ENCODE measurements around the gene SEC14L5. TPM values are rescaled to one million over a fixed set of nuclear protein-coding genes. Genes with fewer than 3 reads are reported as not detected.

The SEC14L5 gene
- total RNA-seq, 6 experiments from 2014 or later, result not detected

- no peak overlapping the region for H3K27ac Mint-ChIP-seq
- no peaks in the 10 kb centered on the region for H3K36me3 Mint-ChIP-seq (ENCODE audit: low read depth)
- peaks cover 18% of the 10 kb centered on the region for H3K4me1 Mint-ChIP-seq (ENCODE audit: low read depth)
- H3K27me3 Mint-ChIP-seq (ENCODE audit: insufficient read depth), result peaks cover 12% of the 10 kb centered on the region
- TF ChIP-seq CTCF (IDR thresholded peaks at IDR 0.05), result no peak
- no peaks in the 10 kb centered on the region for H3K9me3 Mint-ChIP-seq
- H3K4me3 Mint-ChIP-seq, result no peak overlapping the region
- no peak for DNase-seq
These were observed 39.3 kb upstream of the SEC14L5 start for GRCh38 chr16:4918781-4919251.

GRCh38 chr16:4920826-4921225 lies 37.3 kb upstream of the SEC14L5 start:
- Mint-ChIP-seq H3K4me3 (no peak overlapping the region), H3K9me3 (0 out of 2 replicates have a peak, but pooled peaks cover under 1% of the 10 kb centered on the region), H3K27ac (no peak overlapping the region), H3K4me1 (ENCODE audit: low read depth) (peaks cover 10% of the 10 kb centered on the region), H3K36me3 (ENCODE audit: low read depth) (no peaks in the 10 kb centered on the region), H3K27me3 (ENCODE audit: insufficient read depth) (peaks cover 26% of the 10 kb centered on the region)
- no peak for TF ChIP-seq CTCF (IDR thresholded peaks at IDR 0.05)
- no peak for DNase-seq

- DNase-seq, result no peak
- TF ChIP-seq CTCF (IDR thresholded peaks at IDR 0.05), result no peak
- peaks cover 9% of the 10 kb centered on the region for H3K36me3 Mint-ChIP-seq (ENCODE audit: low read depth)
- H3K27me3 Mint-ChIP-seq (ENCODE audit: insufficient read depth), result peaks cover 26% of the 10 kb centered on the region
- H3K4me1 Mint-ChIP-seq (ENCODE audit: low read depth), result no peaks in the 10 kb centered on the region
- H3K4me3 Mint-ChIP-seq, result no peak overlapping the region
- peaks cover 19% of the 10 kb centered on the region for H3K9me3 Mint-ChIP-seq
- H3K27ac Mint-ChIP-seq, result no peak overlapping the region
These were observed 35.3 kb upstream of the SEC14L5 start for GRCh38 chr16:4922721-4923342.

GRCh38 chr16:4923853-4924252 lies 34.3 kb upstream of the SEC14L5 start:
- Mint-ChIP-seq H3K4me3 (no peak overlapping the region), H3K4me1 (ENCODE audit: low read depth) (no peaks in the 10 kb centered on the region), H3K27me3 (ENCODE audit: insufficient read depth) (peaks cover 28% of the 10 kb centered on the region), H3K36me3 (ENCODE audit: low read depth) (peaks cover 9% of the 10 kb centered on the region), H3K9me3 (peaks cover 19% of the 10 kb centered on the region), H3K27ac (no peak overlapping the region)
- no peak for TF ChIP-seq CTCF (IDR thresholded peaks at IDR 0.05)
- DNase-seq, result no peak

- peaks cover 19% of the 10 kb centered on the region for H3K9me3 Mint-ChIP-seq
- H3K4me3 Mint-ChIP-seq, result no peak overlapping the region
- H3K4me1 Mint-ChIP-seq (ENCODE audit: low read depth), result no peaks in the 10 kb centered on the region
- no peak overlapping the region for H3K27ac Mint-ChIP-seq
- no peak for TF ChIP-seq CTCF (IDR thresholded peaks at IDR 0.05)
- DNase-seq, result no peak
- H3K27me3 Mint-ChIP-seq (ENCODE audit: insufficient read depth), result peaks cover 35% of the 10 kb centered on the region
- peaks cover 9% of the 10 kb centered on the region for H3K36me3 Mint-ChIP-seq (ENCODE audit: low read depth)
These were observed 33.4 kb upstream of the SEC14L5 start for GRCh38 chr16:4924593-4925292.

Data from HFFc6 (cell line).